Astrocyte (in vitro differentiated cells and primary cell): ENCODE data around the gene NCBP2.

Source experiments
- EZH2 ChIP-seq: IDR thresholded peaks from 2 replicates; pipeline ENCODE4 v1.6.1; 2012; ENCODE audit warnings: mild to moderate bottlenecking, low read length, inconsistent platforms; ENCODE audit not compliant: insufficient read depth
- TF ChIP-seq, protein P1 (sequence below): IDR thresholded peaks from 2 replicates; pipeline ENCODE4 v1.5.1; 2011; ENCODE audit warnings: low read depth, mild to moderate bottlenecking, inconsistent platforms, low read length, moderate library complexity; ENCODE audit not compliant: insufficient read depth

- TF ChIP-seq, protein P1, sequence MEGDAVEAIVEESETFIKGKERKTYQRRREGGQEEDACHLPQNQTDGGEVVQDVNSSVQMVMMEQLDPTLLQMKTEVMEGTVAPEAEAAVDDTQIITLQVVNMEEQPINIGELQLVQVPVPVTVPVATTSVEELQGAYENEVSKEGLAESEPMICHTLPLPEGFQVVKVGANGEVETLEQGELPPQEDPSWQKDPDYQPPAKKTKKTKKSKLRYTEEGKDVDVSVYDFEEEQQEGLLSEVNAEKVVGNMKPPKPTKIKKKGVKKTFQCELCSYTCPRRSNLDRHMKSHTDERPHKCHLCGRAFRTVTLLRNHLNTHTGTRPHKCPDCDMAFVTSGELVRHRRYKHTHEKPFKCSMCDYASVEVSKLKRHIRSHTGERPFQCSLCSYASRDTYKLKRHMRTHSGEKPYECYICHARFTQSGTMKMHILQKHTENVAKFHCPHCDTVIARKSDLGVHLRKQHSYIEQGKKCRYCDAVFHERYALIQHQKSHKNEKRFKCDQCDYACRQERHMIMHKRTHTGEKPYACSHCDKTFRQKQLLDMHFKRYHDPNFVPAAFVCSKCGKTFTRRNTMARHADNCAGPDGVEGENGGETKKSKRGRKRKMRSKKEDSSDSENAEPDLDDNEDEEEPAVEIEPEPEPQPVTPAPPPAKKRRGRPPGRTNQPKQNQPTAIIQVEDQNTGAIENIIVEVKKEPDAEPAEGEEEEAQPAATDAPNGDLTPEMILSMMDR = no peak
- TF ChIP-seq EZH2 = no peak
These were observed 43.0 kb upstream of the NCBP2 start for GRCh38 chr3:196985298-196985697.
